PC-9 (cell line): ENCODE results near the gene FLT3. TPM values are rescaled to one million over a fixed set of nuclear protein-coding genes. Genes with fewer than 3 reads are reported as not detected.
A peak's percentile ranks its signal among the peaks of the same experiment; 100 is the strongest.

ENCODE experiments used
- BruUV-seq: library from RNA; stranded (reverse); fragments of 400-500 nt; replicated peaks from 2 replicates; lab custom pipeline; 2021; lab: Mats Ljungman, UMichigan
- CTCF ChIA-PET: fragments of 300-600 bp; sonication (Branson Sonifier 250); formaldehyde crosslinking; loops from one replicate; lab custom pipeline; 2022; ENCODE audit warnings: antibody characterized with exemption; lab: Charles Lee
- POLR2A ChIA-PET: fragments of 300-600 bp; sonication (Branson Sonifier 250); formaldehyde crosslinking; loops from one replicate; lab custom pipeline; 2022; ENCODE audit warnings: antibody characterized with exemption; ENCODE audit not compliant: unreplicated experiment; lab: Charles Lee
- DNase-seq, 2 experiments: peaks; one replicate each; pipeline versions ENCODE4 v3.0.0 to v3.0.0-alpha.2; 2015 to 2022; ENCODE audit warnings: mixed read lengths in 1 of 2
- H2AFZ ChIP-seq: fragments of 200-600 bp; sonication (generic); 2 replicates; pipeline ENCODE4 v1.8.1; 2017; ENCODE audit warnings: antibody characterized with exemption
- H3F3A ChIP-seq: fragments of 200-600 bp; sonication (generic); 2 replicates; pipeline ENCODE4 v1.8.1; 2017; ENCODE audit warnings: antibody characterized with exemption, mild to moderate bottlenecking, low read depth; ENCODE audit not compliant: insufficient read depth
- H3K27ac ChIP-seq: fragments of 200-600 bp; sonication (generic); 2 replicates; pipeline ENCODE4 v1.6.1; 2016; ENCODE audit warnings: mixed run types
- H3K27me3 ChIP-seq: fragments of 200-600 bp; sonication (generic); 2 replicates; pipeline ENCODE4 v1.6.1; 2016; ENCODE audit warnings: low read depth, mixed run types; ENCODE audit not compliant: insufficient read depth
- H3K36me3 ChIP-seq: fragments of 200-600 bp; sonication (generic); 2 replicates; pipeline ENCODE4 v1.6.1; 2016; ENCODE audit warnings: low read depth, mixed run types
- H3K4me1 ChIP-seq: fragments of 200-600 bp; sonication (generic); replicated peaks from 2 replicates; pipeline ENCODE4 v1.6.1; 2016; ENCODE audit warnings: mixed run types; ENCODE audit not compliant: insufficient read depth
- H3K4me2 ChIP-seq: fragments of 200-600 bp; sonication (generic); 2 replicates; pipeline ENCODE4 v1.6.1; 2017; ENCODE audit warnings: mixed run types
- H3K4me3 ChIP-seq: fragments of 200-600 bp; sonication (generic); 2 replicates; pipeline ENCODE4 v1.6.1; 2016; ENCODE audit warnings: mixed run types
- H3K79me2 ChIP-seq: fragments of 200-600 bp; sonication (generic); 2 replicates; pipeline ENCODE4 v1.6.1; 2017; ENCODE audit warnings: low read depth, mixed run types
- H3K9me2 ChIP-seq: fragments of 200-600 bp; sonication (generic); 2 replicates; pipeline ENCODE4 v1.8.1; 2017; ENCODE audit warnings: mild to moderate bottlenecking; ENCODE audit not compliant: insufficient read depth
- H3K9me3 ChIP-seq: fragments of 200-600 bp; sonication (generic); 2 replicates; pipeline ENCODE4 v1.8.1; 2016; ENCODE audit warnings: low read depth; ENCODE audit not compliant: insufficient read depth
- H4K20me1 ChIP-seq: fragments of 200-600 bp; sonication (generic); 2 replicates; pipeline ENCODE4 v1.8.1; 2017; ENCODE audit not compliant: insufficient read depth
- CTCF ChIP-seq: fragments of 200-600 bp; sonication (generic); conservative IDR thresholded peaks from 2 replicates; pipeline ENCODE4 v1.6.1; 2017; ENCODE audit warnings: mixed run types, antibody characterized with exemption, mild to moderate bottlenecking, moderate library complexity
- EZH2 ChIP-seq: fragments of 200-600 bp; sonication (generic); IDR thresholded peaks from 2 replicates; pipeline ENCODE4 v1.8.0; 2017; ENCODE audit warnings: antibody characterized with exemption, low read depth
- intact Hi-C: fragments of 100-400 bp; cut with micrococcal nuclease; formaldehyde crosslinking; loops from one replicate; pipeline ENCODE4 v1.10.0; 2022; ENCODE audit not compliant: unreplicated experiment
- total RNA-seq: library from RNA; stranded (reverse); gene quantifications from 2 replicates; pipeline ENCODE4 v1.2.3, GENCODE V29; 2021

Gene FLT3
- total RNA-seq, 1 experiment from 2014 or later = not detected

GRCh38 chr13:27953676-27954405 lies 146.5 kb downstream of the FLT3 start:
- CTCF ChIA-PET = no interaction called here

More at GRCh38 chr13:27953676-27954405, 146.5 kb downstream of the FLT3 start:
- Histone ChIP-seq H3K9me3 (no peaks in the 10 kb centered on the region), H3K79me2 (no peaks in the 10 kb centered on the region), H2AFZ (no peak overlapping the region; the same call in 1 of the 2 replicates), H3K4me3 (no peak overlapping the region), H3K9me2 (no peaks in the 10 kb centered on the region), H3K36me3 (no peaks in the 10 kb centered on the region), H4K20me1 (no peaks in the 10 kb centered on the region; the same call in 1 of the 2 replicates), H3K27ac (peak overlapping the region; percentile 66; the same call in 1 of the 2 replicates), H3F3A (peaks cover 19% of the 10 kb centered on the region; the same call in 1 of the 2 replicates), H3K4me1 (peaks cover 40% of the 10 kb centered on the region), H3K4me2 (no peak overlapping the region), H3K27me3 (no peaks in the 10 kb centered on the region)
- TF ChIP-seq EZH2 = no peak
- no peak for TF ChIP-seq CTCF
- POLR2A ChIA-PET = no interaction called here
- DNase-seq = peak in 1 of 2 experiments; percentile 6
- BruUV-seq = no TSS peak
- intact Hi-C loops = no loop called here

Other genes with a start within 250 kb of the FLT3 start
- not detected in 2 replicates for gene PDX1, start 180.6 kb downstream of the FLT3 start, total RNA-seq
- gene CDX2, start 131.3 kb downstream of the FLT3 start, total RNA-seq = not detected in 2 replicates
- not detected in 2 replicates for gene URAD, start 111.9 kb downstream of the FLT3 start, total RNA-seq
- gene PAN3, start 38.0 kb upstream of the FLT3 start, total RNA-seq = 29.2 and 34.6 TPM in 2 replicates